Stimulated activated CD8-positive, alpha-beta memory T cell treated with anti-CD3 and anti-CD28 coated beads, Interleukin-4, amount 100 ng/mL, for 4 hours (primary cell): ENCODE results near the gene NAA10.
A peak's percentile ranks its signal among the peaks of the same experiment; 100 is the strongest.

Experiments
- DNase-seq, 2 donors: peaks; one replicate each; pipeline ENCODE4 v3.0.0-alpha.2; 2020; ENCODE audit warnings: low read depth in 2 of 2, low spot score in 1 of 2

Gene NAA10

GRCh38 chrX:153948847-153949805, 14.3 kb upstream of the NAA10 start:
- DNase-seq, result no peak

GRCh38 chrX:153948002-153948466, 13.2 kb upstream of the NAA10 start:
- no peak for DNase-seq

DNA sequence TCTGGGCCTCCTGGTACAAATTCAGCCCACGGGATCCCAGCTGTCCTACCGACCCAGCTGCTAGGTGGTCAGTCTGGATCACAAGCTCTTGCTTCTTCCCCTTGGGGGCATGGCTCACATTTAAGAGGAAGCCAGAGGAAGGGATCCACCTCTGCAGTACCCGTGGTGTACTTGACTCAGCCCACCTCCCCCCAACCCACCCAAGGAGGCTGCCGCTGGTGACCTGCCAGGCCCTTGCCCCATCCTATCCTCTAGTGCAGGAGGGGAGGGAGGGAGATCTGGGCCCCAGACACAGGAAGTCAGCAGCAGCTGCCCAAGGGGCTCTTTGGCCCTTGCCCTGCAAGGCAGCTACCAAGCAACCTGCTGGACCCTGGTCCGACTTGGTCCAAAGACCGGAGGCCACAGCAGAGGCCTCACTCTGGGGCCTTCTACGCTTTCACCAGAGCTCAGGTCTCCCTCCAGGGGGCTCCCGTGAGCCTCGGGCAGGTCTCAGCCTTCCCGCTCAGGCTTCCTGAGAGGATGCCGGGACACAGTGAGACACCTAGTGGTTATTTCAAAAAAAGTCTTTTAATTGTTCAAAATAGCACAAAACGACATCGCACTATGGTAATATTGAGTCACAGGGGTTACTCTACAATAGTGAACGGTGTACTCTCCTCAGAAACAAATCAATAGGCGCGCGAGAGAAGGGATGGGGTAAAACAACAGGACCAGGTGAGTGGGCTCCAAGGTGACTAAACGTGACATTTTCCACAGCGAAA, 12.4 kb upstream of the NAA10 start:
- peak in 1 of 2 donors; percentile 52 for DNase-seq

- no peak for DNase-seq
These were observed 11.4 kb upstream of the NAA10 start for GRCh38 chrX:153945956-153946943.

DNA sequence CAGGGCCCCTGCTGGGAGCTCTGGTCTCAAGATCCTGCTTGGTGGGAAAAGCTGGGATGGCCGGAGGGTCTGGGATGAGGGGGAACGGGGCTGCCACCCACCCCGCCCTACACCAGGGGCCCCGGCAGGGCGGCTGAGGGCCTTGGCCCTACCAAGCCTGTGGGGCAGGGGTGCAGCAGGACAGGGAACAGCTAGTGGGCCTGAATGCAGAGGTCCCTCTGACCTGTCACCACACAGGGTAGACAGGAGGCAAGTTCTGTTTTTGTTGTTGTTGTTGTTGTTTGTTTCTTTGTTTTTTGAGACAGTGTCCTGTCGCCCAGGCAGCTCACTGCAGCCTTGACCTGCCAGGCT, 9.9 kb upstream of the NAA10 start:
- DNase-seq, result no peak

DNA sequence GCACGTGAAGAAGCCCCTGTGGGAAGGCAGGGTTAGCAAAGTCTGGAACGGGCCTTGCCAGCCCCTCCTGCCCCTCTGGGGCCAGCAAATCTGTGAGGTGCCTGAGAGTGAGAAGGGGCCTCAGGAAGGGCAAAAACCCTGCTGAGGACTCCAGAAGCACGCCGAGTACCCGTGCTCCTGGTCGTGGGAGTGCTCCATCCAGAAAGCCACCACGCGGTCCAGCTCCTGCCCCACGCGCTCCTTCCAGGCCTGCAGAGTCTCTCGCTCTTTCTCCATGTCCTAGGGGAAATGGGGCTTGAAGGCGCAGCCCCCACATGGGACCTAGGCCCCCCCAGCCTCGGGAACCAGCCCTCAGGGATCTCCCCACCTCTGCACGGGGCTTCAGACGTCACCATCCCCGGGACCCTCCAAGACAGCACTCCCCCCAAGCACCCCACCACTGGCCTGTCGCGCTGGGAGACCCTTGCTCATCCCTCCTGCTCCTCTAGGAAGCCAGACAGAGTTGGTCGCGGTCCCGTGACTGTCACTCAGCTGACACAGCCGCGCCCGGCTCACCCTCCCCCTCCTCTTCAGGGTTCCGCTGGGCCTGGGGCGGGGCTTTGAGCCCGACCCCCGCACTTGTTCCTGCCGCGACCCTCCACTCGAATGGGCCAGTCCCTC, 9.4 kb upstream of the NAA10 start, which contains the start of gene RENBP:
Gene RENBP, minus strand, starts transcription at position 504 of the 660 bp plus-strand sequence. Its CDS starts 33 bp downstream, at position 471.
- DNase-seq, result no peak

DNA sequence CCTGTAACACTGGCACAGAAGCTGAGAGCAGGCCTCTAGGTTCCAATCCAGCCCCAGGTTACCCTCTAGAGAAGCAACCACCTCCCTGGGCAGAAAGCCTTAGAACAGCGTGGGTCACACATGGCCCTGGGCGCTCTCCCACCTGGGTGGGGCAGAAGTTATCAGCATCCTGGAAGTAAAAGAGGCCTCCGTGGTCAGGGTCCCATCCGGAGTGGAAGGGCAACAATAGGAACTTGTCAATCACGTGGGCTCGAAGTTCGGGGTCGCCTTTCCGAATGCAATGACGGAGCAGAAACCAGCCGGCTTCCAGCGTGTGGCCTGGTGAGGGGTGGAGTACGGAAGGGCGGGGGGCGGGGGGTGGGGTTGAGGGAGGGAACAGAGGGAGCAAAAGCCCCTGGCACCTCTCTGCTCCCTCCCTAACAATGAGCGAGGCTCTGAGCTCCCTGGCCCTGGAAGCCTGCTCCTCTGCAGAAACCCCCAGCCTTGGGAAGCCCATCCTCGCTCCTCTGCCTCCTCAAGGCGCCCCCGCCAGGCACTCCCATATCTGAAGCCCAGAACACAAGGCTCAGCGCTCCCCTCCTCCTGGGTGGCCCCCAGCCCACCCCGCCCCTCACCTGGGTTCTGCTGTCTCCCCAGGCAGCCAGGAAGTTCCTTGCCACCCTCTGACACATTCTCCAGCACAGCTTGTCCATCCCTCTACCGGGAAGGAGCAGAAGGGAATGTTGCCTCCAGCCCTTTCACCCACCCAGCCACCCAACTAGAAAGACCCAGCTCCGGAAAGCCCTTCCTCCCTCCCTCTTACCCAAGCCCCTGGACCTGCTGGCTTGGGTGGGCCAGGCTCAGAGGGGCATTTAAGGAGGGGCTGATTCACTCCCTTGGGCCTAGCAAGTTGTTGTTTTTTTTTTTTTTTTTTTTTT, 6.8 kb upstream of the NAA10 start:
- no peak for DNase-seq

DNA sequence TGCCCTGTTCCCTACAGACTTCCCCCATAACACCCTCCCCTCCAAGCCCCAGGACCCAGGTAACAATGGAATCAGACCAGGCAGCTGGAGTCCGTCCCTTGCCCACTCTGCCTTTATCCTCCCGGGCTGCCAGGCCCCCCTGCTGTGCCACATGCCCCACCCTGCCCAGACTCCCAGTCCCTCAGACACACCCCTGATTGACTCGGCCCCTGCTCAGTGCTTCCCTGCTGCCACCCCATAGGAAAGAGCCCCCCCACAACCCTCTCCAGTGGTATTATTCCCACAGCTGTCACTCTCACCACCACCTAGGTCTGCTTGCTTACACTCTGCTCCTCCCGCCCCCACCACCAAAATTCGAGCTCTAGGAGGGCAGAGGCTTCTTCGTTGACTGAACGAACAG, 4.7 kb upstream of the NAA10 start:
- no peak for DNase-seq

- no peak for DNase-seq
These were observed 3.5 kb upstream of the NAA10 start for GRCh38 chrX:153938226-153938786.

GRCh38 chrX:153937056-153937455, 2.2 kb upstream of the NAA10 start:
- DNase-seq, result no peak

- DNase-seq, result no peak
These were observed 552 bp upstream of the NAA10 start for GRCh38 chrX:153935326-153935851.

GRCh38 chrX:153934148-153934761, 582 bp downstream of the NAA10 start:
- DNase-seq, result no peak

DNA sequence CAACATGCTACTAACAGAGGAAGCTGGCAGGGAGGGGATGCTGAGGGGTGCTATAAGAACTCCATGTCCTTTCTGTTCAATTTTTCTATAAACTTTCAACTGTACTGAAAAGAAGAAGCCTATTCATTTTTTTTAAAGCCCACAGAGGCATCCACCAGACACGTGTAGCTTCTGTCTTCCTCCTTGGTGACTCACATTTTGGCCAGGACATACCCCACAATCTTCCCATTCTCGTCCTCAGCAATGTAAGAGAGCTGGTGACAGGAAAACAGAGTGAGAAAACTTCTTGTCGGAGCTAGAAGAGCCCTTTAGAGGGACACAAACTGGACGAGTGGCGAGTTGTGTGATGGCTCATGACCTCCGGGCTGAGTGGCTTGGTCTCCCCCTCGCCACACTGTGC, 1.1 kb downstream of the NAA10 start:
- DNase-seq, result no peak

DNA sequence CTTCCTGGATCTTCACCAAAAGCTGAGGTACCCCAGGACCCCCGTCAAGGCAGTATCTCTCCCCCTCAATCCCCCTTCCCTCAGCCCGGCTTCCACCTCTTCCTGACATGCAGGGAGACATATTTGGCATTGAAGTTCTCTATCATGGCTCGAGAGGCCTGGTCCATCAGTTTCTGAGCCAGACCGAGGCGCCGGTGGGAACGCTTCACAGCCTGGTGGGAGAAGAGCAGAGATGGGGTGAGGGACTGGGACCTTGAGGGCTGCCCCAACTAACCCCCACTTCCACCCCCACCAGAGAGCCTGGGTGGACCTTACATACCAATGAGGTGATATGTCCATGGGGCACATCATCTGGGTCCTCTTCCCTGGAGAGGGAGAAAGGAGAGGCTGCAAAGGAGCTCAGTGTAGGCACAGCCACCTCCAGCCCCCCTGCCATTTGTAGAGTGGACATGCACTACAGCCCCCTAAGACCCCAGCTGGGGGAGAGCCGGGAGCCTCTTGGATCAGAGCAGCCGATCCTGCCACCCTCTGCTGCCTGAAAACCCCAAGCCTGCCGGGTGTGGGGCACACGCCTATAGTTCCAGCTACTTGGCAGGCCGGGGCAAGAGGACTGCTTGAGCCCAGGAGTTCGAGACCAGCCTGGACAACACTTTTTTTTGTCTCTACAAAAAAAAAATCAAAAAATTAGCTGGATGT, 2.5 kb downstream of the NAA10 start:
- DNase-seq, result no peak

- DNase-seq, result no peak
These were observed 3.1 kb downstream of the NAA10 start for GRCh38 chrX:153931748-153932147.

DNA sequence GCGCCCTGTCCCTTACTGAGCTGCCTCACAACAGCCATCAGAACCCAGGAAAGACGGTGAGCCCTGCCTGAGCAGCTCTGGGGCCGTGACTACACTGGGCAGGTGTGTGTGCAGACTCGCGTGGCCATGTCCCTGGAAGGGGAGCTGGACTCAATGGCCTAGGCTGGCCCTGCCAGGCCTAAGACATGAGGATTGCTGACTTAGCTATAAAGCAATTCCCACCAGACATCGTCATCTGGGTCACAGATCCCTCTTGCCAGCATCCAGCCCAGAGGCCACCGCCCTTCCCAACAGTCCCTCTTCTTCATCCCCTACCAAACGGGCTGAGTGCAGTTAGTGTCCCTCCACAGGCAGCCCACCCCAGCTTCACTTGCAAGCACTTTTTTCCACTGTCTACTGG, 3.7 kb downstream of the NAA10 start:
- no peak for DNase-seq

DNA sequence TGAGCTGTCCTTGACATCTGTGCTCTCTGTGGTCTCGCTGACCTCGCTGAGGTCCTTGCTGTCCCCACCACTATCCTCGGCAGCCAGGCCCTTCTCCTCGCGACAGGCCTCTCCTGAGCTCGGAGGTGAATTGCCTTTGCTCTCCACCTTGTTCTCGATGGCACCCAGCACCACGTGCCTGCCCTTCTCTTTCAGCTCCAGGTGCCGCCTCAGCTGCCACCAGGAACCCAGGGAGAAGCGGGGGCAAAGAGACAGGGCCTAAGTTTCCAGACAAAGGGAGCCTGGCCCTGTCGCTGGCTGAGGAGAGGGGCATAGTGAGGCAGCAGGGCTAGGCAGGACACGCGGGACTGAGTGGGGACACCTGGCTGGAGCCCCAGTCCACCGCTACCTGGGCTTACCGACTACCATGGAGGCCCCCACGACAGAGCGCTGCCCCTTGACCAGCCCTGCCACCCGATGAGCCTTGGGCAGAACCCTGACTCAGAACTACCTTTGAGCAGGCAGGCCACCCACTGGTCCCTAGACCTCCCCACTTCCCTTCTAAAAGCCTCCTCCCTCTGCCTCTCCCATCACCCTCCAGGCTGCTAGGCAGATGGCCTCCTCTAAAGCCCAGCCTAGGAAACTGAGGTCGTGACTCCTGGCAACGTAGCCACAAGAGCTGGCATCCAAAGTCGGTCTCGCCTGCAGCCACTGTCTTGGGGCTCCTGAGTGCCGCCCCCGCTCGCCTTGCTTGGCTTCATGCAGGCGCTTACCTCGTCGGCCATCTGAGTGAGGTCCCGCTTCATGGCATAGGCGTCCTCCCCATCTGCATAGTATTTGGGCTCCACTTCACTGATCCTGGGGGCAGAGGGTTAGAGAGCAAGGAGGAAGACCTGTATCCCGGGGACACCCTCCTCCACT, 4.6 kb downstream of the NAA10 start:
- DNase-seq, result no peak
